Measurements from ENCODE around the gene NTN1. TPM values are rescaled to one million over a fixed set of nuclear protein-coding genes. Genes with fewer than 3 reads are reported as not detected.

NTN1 gene
- total and polyA plus RNA-seq, 2 experiments from 2014 or later, result 0.11 to 0.21 TPM

DNA sequence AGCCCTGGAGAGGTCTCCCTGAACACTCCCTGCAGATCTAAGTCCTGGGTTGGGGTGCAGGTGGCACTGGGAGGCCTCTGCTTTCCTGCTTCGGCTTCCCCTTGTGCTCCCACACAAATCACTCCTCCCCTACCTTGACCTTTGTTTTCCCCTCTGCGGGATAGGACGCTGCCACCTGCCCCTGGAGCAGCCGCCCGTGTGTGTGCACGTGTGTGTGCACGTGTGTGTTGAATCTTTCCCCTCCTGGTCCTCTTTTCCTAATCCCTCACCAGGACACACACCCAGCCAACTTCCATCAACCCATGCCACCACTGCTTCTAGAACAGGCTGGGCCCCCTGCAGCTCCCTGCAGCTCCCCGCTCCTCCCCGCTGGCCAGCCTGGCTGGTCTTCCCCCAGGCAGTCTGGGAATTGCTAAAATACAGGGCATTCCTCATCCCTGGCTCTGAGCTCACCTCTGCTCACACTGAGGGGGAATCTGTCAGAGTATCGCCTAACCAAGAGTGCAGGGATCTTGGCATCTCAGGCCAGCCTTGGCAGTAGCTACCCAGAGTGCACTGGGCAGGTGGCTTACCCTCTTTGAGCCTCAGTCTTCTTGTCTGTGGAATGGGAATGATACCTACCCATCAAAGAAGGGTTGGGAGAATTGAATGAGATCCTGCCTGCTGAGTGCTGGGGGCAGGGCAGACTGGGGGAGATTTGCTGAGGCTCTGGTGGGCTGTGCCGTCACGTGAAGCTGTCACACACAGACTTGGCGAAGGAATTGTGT lies 198.5 kb downstream of the NTN1 start:
- Histone ChIP-seq H3K27ac (no peak overlapping the region), H4K20me1 (ENCODE audit: insufficient read depth) (no peaks in the 10 kb centered on the region), H3K4me1 (ENCODE audit: insufficient read depth) (peaks cover 12% of the 10 kb centered on the region), H3K9ac (no peak overlapping the region), H3K27me3 (replicated peaks; ENCODE audit: insufficient read depth) (no peaks in the 10 kb centered on the region), H3K9me3 (ENCODE audit: low read depth) (no peaks in the 10 kb centered on the region), H3K4me2 (ENCODE audit: unreplicated experiment) (no peak overlapping the region), H3K36me3 (ENCODE audit: low read depth) (no peaks in the 10 kb centered on the region), H3K79me2 (ENCODE audit: insufficient read depth) (no peaks in the 10 kb centered on the region), H3F3A (ENCODE audit: insufficient read depth) (peaks cover 5% of the 10 kb centered on the region), H2AFZ (no peak overlapping the region), H3K9me2 (ENCODE audit: insufficient read depth) (no peaks in the 10 kb centered on the region), H3K4me3 (no peak overlapping the region)
- in situ Hi-C loops (cut with MboI), result no loop called here
- TF ChIP-seq EZH2phosphoT487 (IDR thresholded peaks at IDR 0.05; ENCODE audit: insufficient read depth, low read depth), result no peak
- no peak for TF ChIP-seq EZH2 (IDR thresholded peaks at IDR 0.05; ENCODE audit: insufficient read depth, poor library complexity, severe bottlenecking)
- WGBS, 2 experiments (ENCODE audit: low coverage in 1 of 2, low lambda C conversion rate in 2 of 2, missing lambda C conversion rate in 2 of 2), result 93 to 97% methylated on average over 13 of the region's 13 CpGs
- no peak for DNase-seq

- H3K27ac ChIP-seq, result no peak overlapping the region
- H3K36me3 ChIP-seq (ENCODE audit: low read depth), result no peaks in the 10 kb centered on the region
- H2AFZ ChIP-seq, result no peak overlapping the region
- no peak overlapping the region for H3K9ac ChIP-seq
- no peaks in the 10 kb centered on the region for H3K27me3 ChIP-seq (replicated peaks; ENCODE audit: insufficient read depth)
- no peak for DNase-seq
- H3K4me1 ChIP-seq (ENCODE audit: insufficient read depth), result peaks cover 12% of the 10 kb centered on the region
- H3K9me3 ChIP-seq (ENCODE audit: low read depth), result no peaks in the 10 kb centered on the region
- no peak for TF ChIP-seq EZH2 (IDR thresholded peaks at IDR 0.05; ENCODE audit: insufficient read depth, poor library complexity, severe bottlenecking)
- no peak for TF ChIP-seq EZH2phosphoT487 (IDR thresholded peaks at IDR 0.05; ENCODE audit: insufficient read depth, low read depth)
- H3K79me2 ChIP-seq (ENCODE audit: insufficient read depth), result no peaks in the 10 kb centered on the region
- H4K20me1 ChIP-seq (ENCODE audit: insufficient read depth), result no peaks in the 10 kb centered on the region
- H3K9me2 ChIP-seq (ENCODE audit: insufficient read depth), result no peaks in the 10 kb centered on the region
- 89 to 93% methylated on average over 16 to 23 of the region's 23 CpGs for WGBS, 2 experiments (ENCODE audit: low coverage in 1 of 2, low lambda C conversion rate in 2 of 2, missing lambda C conversion rate in 2 of 2)
- in situ Hi-C loops (cut with MboI), result no loop called here
- H3K4me2 ChIP-seq (ENCODE audit: unreplicated experiment), result no peak overlapping the region
- H3F3A ChIP-seq (ENCODE audit: insufficient read depth), result peaks cover 5% of the 10 kb centered on the region
- H3K4me3 ChIP-seq, result no peak overlapping the region
These were observed 199.3 kb downstream of the NTN1 start for GRCh38 chr17:9220398-9221146.

GRCh38 chr17:9221147-9221921 lies 200.0 kb downstream of the NTN1 start:
- no peak for DNase-seq
- in situ Hi-C loops (cut with MboI), result no loop called here
- no peak for TF ChIP-seq EZH2 (IDR thresholded peaks at IDR 0.05; ENCODE audit: insufficient read depth, poor library complexity, severe bottlenecking)
- TF ChIP-seq EZH2phosphoT487 (IDR thresholded peaks at IDR 0.05; ENCODE audit: insufficient read depth, low read depth), result no peak
- H3K9me2 ChIP-seq (ENCODE audit: insufficient read depth), result no peaks in the 10 kb centered on the region
- H3F3A ChIP-seq (ENCODE audit: insufficient read depth), result peaks cover 5% of the 10 kb centered on the region
- no peaks in the 10 kb centered on the region for H3K27me3 ChIP-seq (replicated peaks; ENCODE audit: insufficient read depth)
- H3K4me1 ChIP-seq (ENCODE audit: insufficient read depth), result peaks cover 12% of the 10 kb centered on the region
- no peaks in the 10 kb centered on the region for H3K36me3 ChIP-seq (ENCODE audit: low read depth)
- H3K9ac ChIP-seq, result no peak overlapping the region
- no peak overlapping the region for H3K4me3 ChIP-seq
- 90 to 93% methylated on average over 22 to 25 of the region's 25 CpGs for WGBS, 2 experiments (ENCODE audit: low coverage in 1 of 2, low lambda C conversion rate in 2 of 2, missing lambda C conversion rate in 2 of 2)
- H3K9me3 ChIP-seq (ENCODE audit: low read depth), result no peaks in the 10 kb centered on the region
- H3K27ac ChIP-seq, result no peak overlapping the region
- no peak overlapping the region for H3K4me2 ChIP-seq (ENCODE audit: unreplicated experiment)
- no peaks in the 10 kb centered on the region for H3K79me2 ChIP-seq (ENCODE audit: insufficient read depth)
- no peak overlapping the region for H2AFZ ChIP-seq
- H4K20me1 ChIP-seq (ENCODE audit: insufficient read depth), result no peaks in the 10 kb centered on the region

DNA sequence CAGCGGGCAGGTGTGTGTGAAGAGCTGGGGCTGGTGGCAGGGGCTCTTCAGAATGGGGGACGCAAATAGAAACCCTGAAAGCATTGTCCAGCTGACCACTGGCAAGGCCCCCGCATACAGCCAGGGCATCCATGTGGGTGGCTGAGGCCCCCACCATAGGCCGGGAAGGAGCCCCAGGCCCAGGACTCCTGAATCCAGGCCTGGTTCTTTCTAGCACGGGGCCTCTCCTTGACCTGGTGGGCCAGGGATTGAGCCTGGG lies 200.5 kb downstream of the NTN1 start:
- H3K4me3 ChIP-seq, result no peak overlapping the region
- DNase-seq, result no peak
- in situ Hi-C loops (cut with MboI), result no loop called here

More for the DNA sequence above, 200.5 kb downstream of the NTN1 start:
- H3K9me2 ChIP-seq (ENCODE audit: insufficient read depth), result no peaks in the 10 kb centered on the region
- H3K4me2 ChIP-seq (ENCODE audit: unreplicated experiment), result no peak overlapping the region
- no peak overlapping the region for H3K9ac ChIP-seq
- no peaks in the 10 kb centered on the region for H4K20me1 ChIP-seq (ENCODE audit: insufficient read depth)
- no peaks in the 10 kb centered on the region for H3K79me2 ChIP-seq (ENCODE audit: insufficient read depth)
- H3K27ac ChIP-seq, result no peak overlapping the region
- H3K9me3 ChIP-seq (ENCODE audit: low read depth), result no peaks in the 10 kb centered on the region
- H2AFZ ChIP-seq, result no peak overlapping the region
- no peaks in the 10 kb centered on the region for H3K27me3 ChIP-seq (replicated peaks; ENCODE audit: insufficient read depth)
- TF ChIP-seq EZH2 (IDR thresholded peaks at IDR 0.05; ENCODE audit: insufficient read depth, poor library complexity, severe bottlenecking) (no peak), EZH2phosphoT487 (IDR thresholded peaks at IDR 0.05; ENCODE audit: insufficient read depth, low read depth) (no peak)
- 85% methylated on average over 4 to 5 of the region's 5 CpGs for WGBS, 2 experiments (ENCODE audit: low coverage in 1 of 2, low lambda C conversion rate in 2 of 2, missing lambda C conversion rate in 2 of 2)
- peaks cover 5% of the 10 kb centered on the region for H3F3A ChIP-seq (ENCODE audit: insufficient read depth)
- H3K36me3 ChIP-seq (ENCODE audit: low read depth), result no peaks in the 10 kb centered on the region
- H3K4me1 ChIP-seq (ENCODE audit: insufficient read depth), result peaks cover 11% of the 10 kb centered on the region
